VCaP (cell line): ENCODE results near the gene HADH.

ENCODE experiments used
- H3K27ac ChIP-seq: fragments of 450-650 bp; 2 replicates; pipeline ENCODE4 v1.5.1; 2017
- CTCF ChIP-seq: fragments of 450-650 bp; conservative IDR thresholded peaks from 2 replicates; pipeline ENCODE4 v1.5.1; 2017; ENCODE audit warnings: mild to moderate bottlenecking, moderate library complexity

Gene HADH

GRCh38 chr4:107970063-107970798, 19.5 kb upstream of the HADH start:
- no peak for TF ChIP-seq CTCF

GRCh38 chr4:107972605-107973004, 17.1 kb upstream of the HADH start:
- no peak for TF ChIP-seq CTCF
- H3K27ac ChIP-seq: no peak overlapping the region

More at GRCh38 chr4:107970063-107970798, 19.5 kb upstream of the HADH start:
- no peak overlapping the region for H3K27ac ChIP-seq

DNA sequence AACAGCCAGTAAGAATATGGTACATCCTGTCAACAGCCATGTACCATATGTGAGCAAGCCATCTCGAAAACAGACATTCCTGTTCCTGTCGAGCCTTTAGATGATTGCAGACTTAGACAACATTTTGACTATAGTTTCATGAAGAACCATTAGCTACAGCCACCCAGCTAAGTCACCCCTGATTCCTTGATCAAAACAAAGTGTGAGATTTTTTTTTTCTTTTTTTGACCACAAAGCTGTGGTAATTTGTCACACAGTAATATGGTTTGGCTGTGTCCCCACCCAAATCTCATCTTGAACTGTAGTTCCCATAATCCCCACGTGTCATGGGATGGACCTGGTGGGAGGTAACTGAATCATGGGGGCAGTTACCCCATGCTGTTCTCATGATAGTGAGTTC, 15.2 kb upstream of the HADH start:
- TF ChIP-seq CTCF: no peak
- no peak overlapping the region for H3K27ac ChIP-seq

- no peak overlapping the region for H3K27ac ChIP-seq
- TF ChIP-seq CTCF: no peak
Measured at GRCh38 chr4:107977482-107977881, 12.2 kb upstream of the HADH start.

DNA sequence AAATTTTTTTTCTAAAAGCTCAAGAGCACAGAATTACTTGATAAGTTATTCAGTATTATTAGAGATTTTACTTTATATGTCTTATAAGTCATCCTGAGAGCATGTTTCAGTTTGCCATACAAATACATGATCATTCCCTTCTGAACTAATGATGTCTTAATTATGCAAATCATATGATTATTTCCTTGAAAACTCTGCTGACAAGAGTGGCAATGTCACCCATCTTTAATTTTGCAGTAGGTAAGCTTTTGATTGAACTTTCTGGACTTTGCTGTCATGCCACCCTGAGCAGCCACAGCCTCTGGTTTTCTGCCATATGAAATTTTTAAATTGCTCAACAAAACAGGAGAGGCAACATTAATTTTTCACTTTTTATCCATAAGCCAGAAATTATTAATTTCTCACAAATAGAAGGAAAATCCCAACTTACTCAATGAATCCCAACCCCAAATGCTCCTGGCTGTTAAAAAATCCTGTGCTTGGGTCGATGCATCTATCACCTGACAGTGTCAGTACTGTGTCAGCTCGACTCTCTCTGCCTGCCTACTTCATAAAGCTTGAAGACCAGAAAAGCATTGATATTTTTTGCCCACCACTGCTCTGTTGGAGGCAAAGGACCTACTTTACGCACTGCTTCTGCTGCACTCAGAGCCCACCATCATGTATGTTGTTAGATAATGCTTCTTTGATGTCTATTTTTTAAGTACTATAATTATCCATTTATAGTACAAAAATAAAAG, 11.6 kb upstream of the HADH start:
- no peak overlapping the region for H3K27ac ChIP-seq
- TF ChIP-seq CTCF: no peak

- no peak for TF ChIP-seq CTCF
- no peak overlapping the region for H3K27ac ChIP-seq
Measured at GRCh38 chr4:107978716-107979451, 10.8 kb upstream of the HADH start.
